Measurements from ENCODE around the gene GZF1. TPM values are rescaled to one million over a fixed set of nuclear protein-coding genes. Genes with fewer than 3 reads are reported as not detected.

Gene GZF1
- total RNA-seq: 13.0 and 14.5 TPM in 2 replicates

- TF ChIP-seq CTCF (IDR thresholded peaks at IDR 0.05; ENCODE audit: extremely low read depth, low read depth, low read length): no peak
- Histone ChIP-seq H3K9me3 (ENCODE audit: low read depth, low read length) (no peaks in the 10 kb centered on the region), H3K4me3 (ENCODE audit: insufficient read depth, low read length) (peak within 1 kb of the TSS; percentile 91), H3K79me2 (ENCODE audit: insufficient read depth, low read length) (peaks cover 45% of the 10 kb centered on the region), H3K4me1 (ENCODE audit: insufficient read depth, low read length) (peaks cover 46% of the 10 kb centered on the region), H3K27me3 (ENCODE audit: insufficient read depth, low read length) (no peaks in the 10 kb centered on the region), H3K36me3 (ENCODE audit: insufficient read depth, low read length) (peaks cover 24% of the 10 kb centered on the region), H3K27ac (ENCODE audit: low read depth, low read length) (peak within 1 kb of the TSS; percentile 97), H4K20me1 (ENCODE audit: insufficient read depth, low read length) (peaks cover 22% of the 10 kb centered on the region), H2AFZ (ENCODE audit: low read length) (peak within 1 kb of the TSS; percentile 75), H3K4me2 (ENCODE audit: insufficient read depth, low read length) (peak within 1 kb of the TSS; percentile 98)
- DNase-seq (ENCODE audit: insufficient read length, low spot score, missing footprints): peak; percentile 100
These were observed at the start of gene GZF1 for GRCh38 chr20:23361476-23362391. GZF1 (plus strand) TSS chr20:23362182; CDS start chr20:23364384, 2,202 bp downstream.

- no peak overlapping the region for H3K4me3 ChIP-seq (ENCODE audit: insufficient read depth, low read length)
- H3K27me3 ChIP-seq (ENCODE audit: insufficient read depth, low read length): peaks cover 47% of the 10 kb centered on the region
- no peak overlapping the region for H3K27ac ChIP-seq (ENCODE audit: low read depth, low read length)
- no peak for DNase-seq (ENCODE audit: insufficient read length, low spot score, missing footprints)
- H3K4me1 ChIP-seq (ENCODE audit: insufficient read depth, low read length): no peaks in the 10 kb centered on the region
- no peaks in the 10 kb centered on the region for H3K9me3 ChIP-seq (ENCODE audit: low read depth, low read length)
- H3K36me3 ChIP-seq (ENCODE audit: insufficient read depth, low read length): no peaks in the 10 kb centered on the region
- no peaks in the 10 kb centered on the region for H4K20me1 ChIP-seq (ENCODE audit: insufficient read depth, low read length)
- H2AFZ ChIP-seq (ENCODE audit: low read length): no peak overlapping the region
- H3K79me2 ChIP-seq (ENCODE audit: insufficient read depth, low read length): no peaks in the 10 kb centered on the region
- no peak overlapping the region for H3K4me2 ChIP-seq (ENCODE audit: insufficient read depth, low read length)
- TF ChIP-seq CTCF (IDR thresholded peaks at IDR 0.05; ENCODE audit: extremely low read depth, low read depth, low read length): no peak
These were observed 48.7 kb upstream of the GZF1 start for GRCh38 chr20:23313271-23313670.

DNA sequence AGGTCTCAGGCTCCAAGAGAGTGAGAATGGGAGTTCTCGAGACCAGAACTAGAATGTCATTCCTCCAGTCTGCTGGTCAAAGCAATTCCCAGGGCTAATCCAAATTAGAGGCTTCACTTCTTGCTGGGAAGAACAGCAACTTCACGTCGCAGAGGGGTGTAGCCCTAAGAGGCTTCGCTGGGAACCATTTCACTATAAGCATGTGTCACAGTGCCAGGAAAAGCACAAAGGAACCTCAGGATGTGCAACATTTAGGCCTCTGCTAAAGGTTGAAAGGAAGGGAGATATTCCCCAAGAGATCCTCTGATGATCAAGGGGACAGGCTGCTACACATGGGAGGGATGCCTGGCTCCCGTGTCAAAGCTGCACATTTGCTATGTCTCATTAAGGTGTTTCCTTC, 47.3 kb upstream of the GZF1 start:
- Histone ChIP-seq H4K20me1 (ENCODE audit: insufficient read depth, low read length) (no peaks in the 10 kb centered on the region), H3K9me3 (ENCODE audit: low read depth, low read length) (no peaks in the 10 kb centered on the region), H3K27ac (ENCODE audit: low read depth, low read length) (no peak overlapping the region), H3K27me3 (ENCODE audit: insufficient read depth, low read length) (peaks cover 54% of the 10 kb centered on the region), H3K4me3 (ENCODE audit: insufficient read depth, low read length) (no peak overlapping the region), H3K4me1 (ENCODE audit: insufficient read depth, low read length) (no peaks in the 10 kb centered on the region), H3K4me2 (ENCODE audit: insufficient read depth, low read length) (no peak overlapping the region), H2AFZ (ENCODE audit: low read length) (no peak overlapping the region), H3K36me3 (ENCODE audit: insufficient read depth, low read length) (no peaks in the 10 kb centered on the region), H3K79me2 (ENCODE audit: insufficient read depth, low read length) (no peaks in the 10 kb centered on the region)
- peak; percentile 31 for DNase-seq (ENCODE audit: insufficient read length, low spot score, missing footprints)
- no peak for TF ChIP-seq CTCF (IDR thresholded peaks at IDR 0.05; ENCODE audit: extremely low read depth, low read depth, low read length)

DNA sequence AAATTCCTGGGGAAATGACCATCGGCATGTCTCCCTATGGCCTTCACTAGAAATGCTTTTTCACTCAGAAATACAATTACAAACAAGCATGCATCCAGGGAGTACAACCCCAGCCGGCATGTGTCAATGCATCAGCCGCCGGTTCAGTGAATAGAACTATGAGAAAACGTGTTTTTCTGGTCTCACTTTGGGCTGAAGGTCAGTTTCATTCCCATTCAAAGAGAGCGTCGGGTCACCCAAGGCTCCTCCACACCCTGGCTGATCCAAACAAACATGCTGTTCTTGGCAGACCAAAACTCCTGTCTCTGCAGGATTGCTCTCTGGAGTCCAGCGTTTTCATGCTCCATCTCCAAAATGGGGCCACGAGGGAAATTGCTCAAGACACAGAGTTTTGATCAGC, 46.9 kb upstream of the GZF1 start:
- no peaks in the 10 kb centered on the region for H4K20me1 ChIP-seq (ENCODE audit: insufficient read depth, low read length)
- H3K9me3 ChIP-seq (ENCODE audit: low read depth, low read length): no peaks in the 10 kb centered on the region
- H3K79me2 ChIP-seq (ENCODE audit: insufficient read depth, low read length): no peaks in the 10 kb centered on the region
- H3K27ac ChIP-seq (ENCODE audit: low read depth, low read length): no peak overlapping the region
- peaks cover 54% of the 10 kb centered on the region for H3K27me3 ChIP-seq (ENCODE audit: insufficient read depth, low read length)
- H3K4me1 ChIP-seq (ENCODE audit: insufficient read depth, low read length): no peaks in the 10 kb centered on the region
- H3K4me3 ChIP-seq (ENCODE audit: insufficient read depth, low read length): no peak overlapping the region
- H3K36me3 ChIP-seq (ENCODE audit: insufficient read depth, low read length): no peaks in the 10 kb centered on the region
- DNase-seq (ENCODE audit: insufficient read length, low spot score, missing footprints): no peak
- no peak overlapping the region for H3K4me2 ChIP-seq (ENCODE audit: insufficient read depth, low read length)
- no peak for TF ChIP-seq CTCF (IDR thresholded peaks at IDR 0.05; ENCODE audit: extremely low read depth, low read depth, low read length)
- no peak overlapping the region for H2AFZ ChIP-seq (ENCODE audit: low read length)
